Osteocyte (in vitro differentiated cells): ENCODE data around the gene BTG3. TPM values are rescaled to one million over a fixed set of nuclear protein-coding genes. Genes with fewer than 3 reads are reported as not detected.

ENCODE experiments used
- DNase-seq: peaks from one replicate; pipeline ENCODE4 v3.0.0; 2021; ENCODE audit warnings: mixed read lengths; ENCODE audit not compliant: unreplicated experiment; ENCODE audit errors: extremely low spot score
- H3K27ac Mint-ChIP-seq: one replicate; pipeline ENCODE4 v1.8.0; 2021; ENCODE audit warnings: mild to moderate bottlenecking, mixed read lengths; ENCODE audit not compliant: unreplicated experiment
- H3K27me3 Mint-ChIP-seq: one replicate; pipeline ENCODE4 v1.8.0; 2021; ENCODE audit warnings: mixed read lengths; ENCODE audit not compliant: unreplicated experiment
- H3K36me3 Mint-ChIP-seq: one replicate; pipeline ENCODE4 v1.8.0; 2021; ENCODE audit warnings: mixed read lengths; ENCODE audit not compliant: unreplicated experiment
- H3K4me1 Mint-ChIP-seq: one replicate; pipeline ENCODE4 v1.8.0; 2021; ENCODE audit warnings: mixed read lengths; ENCODE audit not compliant: unreplicated experiment
- H3K4me3 Mint-ChIP-seq: one replicate; pipeline ENCODE4 v1.8.0; 2021; ENCODE audit warnings: mild to moderate bottlenecking, moderate library complexity, mixed read lengths; ENCODE audit not compliant: unreplicated experiment
- H3K9me3 Mint-ChIP-seq: one replicate; pipeline ENCODE4 v1.8.0; 2021; ENCODE audit warnings: mixed read lengths; ENCODE audit not compliant: unreplicated experiment
- total RNA-seq: library from RNA; stranded (reverse); gene quantifications from 2 replicates; pipeline ENCODE4 v1.2.1, GENCODE V29; 2021
- TF ChIP-seq, protein P1 (sequence below): fragments of 200-600 bp; sonication (generic); IDR thresholded peaks from 2 replicates; pipeline ENCODE4 v1.5.0; 2021; ENCODE audit warnings: antibody characterized with exemption, mild to moderate bottlenecking, moderate library complexity

Gene BTG3
- total RNA-seq, 1 donor from 2014 or later: 21.5 TPM

DNA sequence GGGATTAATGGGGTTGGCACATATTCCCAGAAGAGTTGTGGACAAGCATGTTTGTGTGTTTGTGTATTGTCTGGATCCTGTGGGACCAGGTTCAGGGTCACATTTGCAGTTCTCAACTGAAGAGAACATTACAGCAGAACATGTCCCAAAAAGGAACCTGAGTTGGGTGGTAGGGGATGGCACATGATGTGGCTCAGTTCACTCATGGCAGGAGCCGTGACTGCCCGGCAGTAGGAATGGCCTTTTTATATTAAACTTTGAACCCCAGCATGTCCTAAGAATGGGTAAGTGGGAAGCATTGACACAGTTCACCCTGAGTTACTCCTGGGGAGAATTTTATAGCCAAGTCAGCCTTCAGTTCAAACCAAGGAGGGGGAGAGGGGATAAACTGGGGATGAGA, 58.6 kb downstream of the BTG3 start:
- Mint-ChIP-seq H3K4me3 (no peak overlapping the region), H3K27me3 (no peaks in the 10 kb centered on the region), H3K9me3 (no peaks in the 10 kb centered on the region), H3K36me3 (no peaks in the 10 kb centered on the region), H3K27ac (no peak overlapping the region), H3K4me1 (no peaks in the 10 kb centered on the region)
- TF ChIP-seq, protein P1, sequence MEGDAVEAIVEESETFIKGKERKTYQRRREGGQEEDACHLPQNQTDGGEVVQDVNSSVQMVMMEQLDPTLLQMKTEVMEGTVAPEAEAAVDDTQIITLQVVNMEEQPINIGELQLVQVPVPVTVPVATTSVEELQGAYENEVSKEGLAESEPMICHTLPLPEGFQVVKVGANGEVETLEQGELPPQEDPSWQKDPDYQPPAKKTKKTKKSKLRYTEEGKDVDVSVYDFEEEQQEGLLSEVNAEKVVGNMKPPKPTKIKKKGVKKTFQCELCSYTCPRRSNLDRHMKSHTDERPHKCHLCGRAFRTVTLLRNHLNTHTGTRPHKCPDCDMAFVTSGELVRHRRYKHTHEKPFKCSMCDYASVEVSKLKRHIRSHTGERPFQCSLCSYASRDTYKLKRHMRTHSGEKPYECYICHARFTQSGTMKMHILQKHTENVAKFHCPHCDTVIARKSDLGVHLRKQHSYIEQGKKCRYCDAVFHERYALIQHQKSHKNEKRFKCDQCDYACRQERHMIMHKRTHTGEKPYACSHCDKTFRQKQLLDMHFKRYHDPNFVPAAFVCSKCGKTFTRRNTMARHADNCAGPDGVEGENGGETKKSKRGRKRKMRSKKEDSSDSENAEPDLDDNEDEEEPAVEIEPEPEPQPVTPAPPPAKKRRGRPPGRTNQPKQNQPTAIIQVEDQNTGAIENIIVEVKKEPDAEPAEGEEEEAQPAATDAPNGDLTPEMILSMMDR: no peak
- DNase-seq: no peak

GRCh38 chr21:17552410-17552809, 60.3 kb downstream of the BTG3 start:
- H3K4me3 Mint-ChIP-seq: no peak overlapping the region
- H3K36me3 Mint-ChIP-seq: no peaks in the 10 kb centered on the region
- no peak overlapping the region for H3K27ac Mint-ChIP-seq
- no peaks in the 10 kb centered on the region for H3K27me3 Mint-ChIP-seq
- no peaks in the 10 kb centered on the region for H3K9me3 Mint-ChIP-seq
- no peaks in the 10 kb centered on the region for H3K4me1 Mint-ChIP-seq
- TF ChIP-seq, protein P1: no peak
- no peak for DNase-seq

- no peak overlapping the region for H3K4me3 Mint-ChIP-seq
- TF ChIP-seq, protein P1: no peak
- no peaks in the 10 kb centered on the region for H3K4me1 Mint-ChIP-seq
- H3K9me3 Mint-ChIP-seq: no peaks in the 10 kb centered on the region
- H3K36me3 Mint-ChIP-seq: no peaks in the 10 kb centered on the region
- no peak overlapping the region for H3K27ac Mint-ChIP-seq
- DNase-seq: no peak
- H3K27me3 Mint-ChIP-seq: no peaks in the 10 kb centered on the region
Measured at GRCh38 chr21:17550671-17551308, 61.9 kb downstream of the BTG3 start.

DNA sequence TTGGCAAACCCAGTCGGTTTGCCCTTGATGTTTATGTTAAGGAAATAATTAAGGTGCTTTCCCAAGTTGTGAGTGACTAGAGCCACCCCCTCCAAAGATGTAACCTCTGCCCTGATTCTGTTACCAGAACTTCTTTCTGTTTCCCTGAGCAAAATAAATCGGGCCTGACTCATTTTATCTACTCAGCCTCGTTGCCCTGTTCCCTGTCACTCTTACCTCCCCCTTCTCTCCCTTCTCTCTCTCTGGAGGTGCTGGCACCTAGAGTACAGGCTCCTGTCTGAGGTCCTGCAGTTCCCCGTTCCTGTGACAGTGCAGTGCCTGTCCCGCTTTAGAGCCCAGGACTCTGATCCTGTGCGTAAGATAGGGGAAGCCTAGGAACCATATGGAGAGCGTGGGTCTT, 64.4 kb downstream of the BTG3 start:
- DNase-seq: no peak
- TF ChIP-seq, protein P1: no peak
- Mint-ChIP-seq H3K4me3 (no peak overlapping the region), H3K27ac (no peak overlapping the region), H3K9me3 (no peaks in the 10 kb centered on the region), H3K4me1 (no peaks in the 10 kb centered on the region), H3K36me3 (no peaks in the 10 kb centered on the region), H3K27me3 (no peaks in the 10 kb centered on the region)

DNA sequence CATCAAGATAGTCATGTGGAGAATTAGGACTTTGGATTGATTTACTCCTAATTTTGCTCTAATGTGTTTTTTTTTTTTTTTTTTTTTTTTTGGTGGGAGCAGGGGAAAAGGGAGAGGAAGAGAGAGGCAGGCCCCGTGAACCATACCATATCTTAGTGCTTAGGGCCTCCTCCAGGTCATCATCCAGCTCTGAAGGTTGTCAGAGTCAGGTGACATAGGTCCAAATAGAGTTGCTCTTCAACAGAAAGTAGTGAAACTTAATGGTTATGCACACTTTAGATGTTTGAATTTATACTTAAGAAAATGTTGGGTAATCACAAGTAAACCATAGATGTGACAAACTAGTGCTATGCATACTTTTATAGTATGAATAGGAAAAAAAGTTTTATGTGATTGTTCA, 67.7 kb downstream of the BTG3 start:
- no peaks in the 10 kb centered on the region for H3K27me3 Mint-ChIP-seq
- H3K27ac Mint-ChIP-seq: no peak overlapping the region
- DNase-seq: no peak
- TF ChIP-seq, protein P1: no peak
- H3K9me3 Mint-ChIP-seq: no peaks in the 10 kb centered on the region
- no peaks in the 10 kb centered on the region for H3K4me1 Mint-ChIP-seq
- H3K4me3 Mint-ChIP-seq: no peak overlapping the region
- H3K36me3 Mint-ChIP-seq: no peaks in the 10 kb centered on the region

Other genes with a start within 250 kb of the BTG3 start
- gene CXADR, start 99.9 kb downstream of the BTG3 start, total RNA-seq: 0.05 and 0.11 TPM in 2 replicates
- gene C21orf91, start 206.5 kb upstream of the BTG3 start, total RNA-seq: 13.0 TPM in 2 replicates